HepG2 (cell line): ENCODE results near the gene PMM2. TPM values are rescaled to one million over a fixed set of nuclear protein-coding genes. Genes with fewer than 3 reads are reported as not detected.

Experiments
- DR1 ChIP-seq: sonication (generic); formaldehyde crosslinking; IDR thresholded peaks from 2 replicates; pipeline ENCODE4 v1.8.0; 2021; ENCODE audit warnings: mild to moderate bottlenecking, missing genetic modification reagents, inconsistent platforms
- HMG20B ChIP-seq: conservative IDR thresholded peaks from 2 replicates; pipeline ENCODE4 v1.6.1; 2016; ENCODE audit warnings: missing genetic modification reagents, missing compliant biosample characterization
- HNF4A ChIP-seq: sonication (generic); formaldehyde crosslinking; IDR thresholded peaks from 2 replicates; pipeline ENCODE4 v1.4.0; 2020; ENCODE audit warnings: missing genetic modification reagents
- LCORL ChIP-seq, 2 experiments: fragments of 450-650 bp in 1 of 2; sonication (generic) in 1 of 2; formaldehyde crosslinking in 1 of 2; IDR thresholded peaks; 2 replicates each; pipeline versions ENCODE4 v1.5.0 to v1.6.1; 2017 to 2020; ENCODE audit warnings: antibody characterized with exemption in 1 of 2, missing genetic modification reagents in 1 of 2
- MXD3 ChIP-seq: IDR thresholded peaks from 2 replicates; pipeline ENCODE4 v1.6.1; 2016; ENCODE audit warnings: mild to moderate bottlenecking, missing biosample characterization, missing genetic modification reagents
- NFE2 ChIP-seq: sonication (generic); formaldehyde crosslinking; IDR thresholded peaks from 2 replicates; pipeline ENCODE4 v1.4.0; 2020; ENCODE audit warnings: missing genetic modification reagents
- PAF1 ChIP-seq: IDR thresholded peaks from 2 replicates; pipeline ENCODE4 v1.6.1; 2016; ENCODE audit warnings: missing genetic modification reagents, missing compliant biosample characterization
- POLR2G ChIP-seq: fragments of 200-400 bp; formaldehyde crosslinking; IDR thresholded peaks from 2 replicates; pipeline ENCODE4 v1.6.1; 2018; ENCODE audit warnings: mild to moderate bottlenecking, low read depth, low read length, moderate library complexity
- RCOR2 ChIP-seq: IDR thresholded peaks from 2 replicates; pipeline ENCODE4 v1.6.1; 2016; ENCODE audit warnings: missing biosample characterization, missing genetic modification reagents
- TFDP2 ChIP-seq: sonication (generic); formaldehyde crosslinking; IDR thresholded peaks from 2 replicates; pipeline ENCODE4 v1.4.0; 2020; ENCODE audit warnings: missing genetic modification reagents
- U2AF2 ChIP-seq: fragments of 200-400 bp; formaldehyde crosslinking; IDR thresholded peaks from 2 replicates; pipeline ENCODE4 v1.6.1; 2017; ENCODE audit warnings: low read depth, mild to moderate bottlenecking, low read length
- ZBTB25 ChIP-seq: IDR thresholded peaks from 2 replicates; pipeline ENCODE4 v1.6.1; 2018; ENCODE audit warnings: missing genetic modification reagents
- ZBTB26 ChIP-seq: IDR thresholded peaks from 2 replicates; pipeline ENCODE4 v1.6.1; 2016; ENCODE audit warnings: missing compliant biosample characterization, missing genetic modification reagents, borderline replicate concordance
- ZNF574 ChIP-seq: sonication (generic); formaldehyde crosslinking; IDR thresholded peaks from 2 replicates; pipeline ENCODE4 v1.4.0; 2020; ENCODE audit warnings: missing genetic modification reagents
- ZNF775 ChIP-seq: sonication (generic); formaldehyde crosslinking; IDR thresholded peaks from 2 replicates; pipeline ENCODE4 v1.4.0; 2020; ENCODE audit warnings: missing genetic modification reagents, mild to moderate bottlenecking, moderate library complexity, borderline replicate concordance
- ZSCAN20 ChIP-seq: sonication (generic); formaldehyde crosslinking; IDR thresholded peaks from 2 replicates; pipeline ENCODE4 v1.4.0; 2020; ENCODE audit warnings: missing genetic modification reagents, mild to moderate bottlenecking, borderline replicate concordance
- ZUFSP ChIP-seq: sonication (generic); formaldehyde crosslinking; IDR thresholded peaks from 2 replicates; pipeline ENCODE4 v1.9.0; 2021; ENCODE audit warnings: missing genetic modification reagents, mild to moderate bottlenecking, borderline replicate concordance
- polyA plus RNA-seq, 8 experiments: library from polyadenylated mRNA; depleted of rRNA in 3 of 8; stranded (reverse) in 7 of 8; unstranded in 1 of 8; fragments of >200 nt; fragmentation: Illumina TruSeq in 4 of 8; extraction: Trizol in 4 of 8; gene quantifications; 2 replicates each; pipeline versions ENCODE4 v1.2.1 to v1.2.3, GENCODE V29; 2011 to 2016; ENCODE audit warnings: low read depth in 4 of 8, missing spikeins in 1 of 8, mixed read lengths in 1 of 8; ENCODE audit not compliant: insufficient read depth in 1 of 8
- total RNA-seq, 5 experiments: library from RNA; depleted of rRNA; stranded (reverse); fragments of >200 nt; fragmentation: Illumina TruSeq; extraction: Trizol; gene quantifications; 2 replicates each; pipeline ENCODE4 v1.2.3, GENCODE V29; 2016; ENCODE audit warnings: low read depth in 1 of 5
- TF ChIP-seq, protein P1 (sequence below): sonication (generic); formaldehyde crosslinking; IDR thresholded peaks from 2 replicates; pipeline ENCODE4 v1.4.0; 2020; ENCODE audit warnings: mild to moderate bottlenecking, missing genetic modification reagents, borderline replicate concordance

The PMM2 gene
- total and polyA plus RNA-seq, 2 of the 13 experiments (the other 11 are each of a cell fraction or from before 2014, with no cell fraction given), result 52.2 to 93.7 TPM

DNA sequence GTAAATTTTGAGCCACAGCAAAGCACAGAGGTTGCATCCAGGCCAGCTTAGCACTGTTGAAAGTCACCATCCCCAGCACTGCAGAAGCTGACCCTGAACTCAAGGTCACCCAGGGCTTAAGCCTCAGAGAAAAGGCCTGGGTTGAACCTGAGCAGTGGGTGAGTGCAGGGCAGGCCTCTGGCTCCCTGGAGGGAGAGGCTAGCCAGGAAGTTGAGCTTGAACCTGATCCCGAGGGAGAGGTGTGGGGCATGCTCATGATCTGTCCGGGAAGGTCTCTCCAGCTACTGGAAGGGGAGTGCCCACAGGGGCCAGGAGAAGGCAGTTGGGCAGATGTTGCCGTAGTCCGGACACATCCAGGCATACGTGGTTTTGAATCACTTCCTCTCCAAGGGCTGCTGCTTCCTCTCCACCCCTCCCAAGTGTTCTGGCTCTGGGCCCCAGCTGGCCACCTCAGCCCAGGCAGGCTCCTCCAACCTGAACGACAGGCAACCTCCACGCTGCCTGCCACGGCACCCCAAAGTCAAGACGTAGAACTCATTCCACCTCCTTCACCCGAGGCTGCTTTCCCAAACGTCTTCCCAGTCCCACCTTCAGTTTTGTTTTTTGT lies 52.7 kb downstream of the PMM2 start (continued):
- TF ChIP-seq TFDP2 (CRISPR knock-in tag) (peak; percentile 69; the same call in 1 of the 2 replicates), HNF4A (CRISPR knock-in tag) (peak; percentile 93), POLR2G (peak; percentile 58), ZBTB25 (CRISPR knock-in tag) (peak; percentile 69), HMG20B (CRISPR knock-in tag) (peak; percentile 89), ZSCAN20 (CRISPR knock-in tag) (peak; percentile 78), LCORL (IDR thresholded peaks at IDR 0.05) (no peak), LCORL (CRISPR knock-in tag; IDR thresholded peaks at IDR 0.05) (peak; percentile 83), MXD3 (CRISPR knock-in tag) (peak; percentile 66; the same call in 1 of the 2 replicates), RCOR2 (peak; percentile 82; the same call in 1 of the 2 replicates), ZUFSP (CRISPR knock-in tag) (0 out of 2 replicates have a peak, but pooled peaks have one; percentile 33), NFE2 (CRISPR knock-in tag) (no peak), ZNF775 (peak; percentile 11; the same call in 1 of the 2 replicates), ZNF574 (CRISPR knock-in tag) (peak; percentile 84), U2AF2 (no peak), DR1 (CRISPR knock-in tag) (peak; percentile 39; the same call in 1 of the 2 replicates), PAF1 (CRISPR knock-in tag) (peak; percentile 98), ZBTB26 (CRISPR knock-in tag) (peak; percentile 60; the same call in 1 of the 2 replicates)
- TF ChIP-seq, protein P1, sequence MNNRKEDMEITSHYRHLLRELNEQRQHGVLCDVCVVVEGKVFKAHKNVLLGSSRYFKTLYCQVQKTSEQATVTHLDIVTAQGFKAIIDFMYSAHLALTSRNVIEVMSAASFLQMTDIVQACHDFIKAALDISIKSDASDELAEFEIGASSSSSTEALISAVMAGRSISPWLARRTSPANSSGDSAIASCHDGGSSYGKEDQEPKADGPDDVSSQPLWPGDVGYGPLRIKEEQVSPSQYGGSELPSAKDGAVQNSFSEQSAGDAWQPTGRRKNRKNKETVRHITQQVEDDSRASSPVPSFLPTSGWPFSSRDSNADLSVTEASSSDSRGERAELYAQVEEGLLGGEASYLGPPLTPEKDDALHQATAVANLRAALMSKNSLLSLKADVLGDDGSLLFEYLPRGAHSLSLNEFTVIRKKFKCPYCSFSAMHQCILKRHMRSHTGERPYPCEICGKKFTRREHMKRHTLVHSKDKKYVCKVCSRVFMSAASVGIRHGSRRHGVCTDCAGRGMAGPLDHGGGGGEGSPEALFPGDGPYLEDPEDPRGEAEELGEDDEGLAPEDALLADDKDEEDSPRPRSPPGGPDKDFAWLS (CRISPR knock-in tag), result peak; percentile 74; the same call in 1 of the 2 replicates
